Left lung (tissue), 10 donors: ENCODE measurements around the gene ACTG1. TPM values are rescaled to one million over a fixed set of nuclear protein-coding genes. Genes with fewer than 3 reads are reported as not detected.
"Not testable (repeated sequence)": the region's sequence is repeated elsewhere in the genome, so short reads cannot be mapped to it uniquely, and the experiment has no call there.

Experiments used
- ATAC-seq: fragments of 200-7000 bp; cut with Tn5 transposase; one replicate; pipeline ENCODE4 v1.9.1; 2020; ENCODE audit warnings: moderate library complexity
- DNase-seq, 4 donors: peaks; one replicate each; pipeline ENCODE4 v3.0.0-alpha.2; 2013 to 2020
- H3K27ac ChIP-seq, 2 donors: fragments of 200-600 bp; sonication (generic) in 1 of 2; one replicate each; pipeline versions ENCODE4 v1.5.0 to v1.8.0; 2020 to 2021
- H3K27me3 ChIP-seq, 2 donors: fragments of 200-600 bp; sonication (generic) in 1 of 2; one replicate each; pipeline versions ENCODE4 v1.5.0 to v1.8.0; 2020 to 2021
- H3K36me3 ChIP-seq, 2 donors: fragments of 200-600 bp; sonication (generic) in 1 of 2; one replicate each; pipeline versions ENCODE4 v1.5.0 to v1.8.0; 2020 to 2021
- H3K4me1 ChIP-seq, 2 donors: fragments of 200-600 bp; one replicate each; pipeline ENCODE4 v1.8.0; 2021
- H3K4me3 ChIP-seq, 2 donors: fragments of 200-600 bp; sonication (generic) in 1 of 2; one replicate each; pipeline versions ENCODE4 v1.5.0 to v1.8.0; 2020 to 2021; ENCODE audit warnings: mild to moderate bottlenecking in 1 of 2
- H3K9me3 ChIP-seq, 2 donors: fragments of 200-600 bp; sonication (generic) in 1 of 2; one replicate each; pipeline versions ENCODE4 v1.5.0 to v1.8.0; 2020 to 2021
- CTCF ChIP-seq, 2 donors: fragments of 200-600 bp; sonication (generic) in 1 of 2; IDR thresholded peaks; one replicate each; pipeline versions ENCODE4 v1.5.0 to v1.8.0; 2021; ENCODE audit warnings: antibody characterized with exemption in 2 of 2
- intact Hi-C, 2 donors: fragments of 100-400 bp; cut with DNase I; formaldehyde crosslinking; loops; one replicate each; pipeline versions ENCODE4 v1.11.2 to v1.14.2; 2022
- polyA plus RNA-seq, 6 donors: library from polyadenylated mRNA; unstranded; fragments of 120-200 nt; gene quantifications; one replicate each; pipeline ENCODE4 v1.2.1, GENCODE V29; 2013; ENCODE audit not compliant: insufficient read length in 6 of 6
- total RNA-seq, 2 donors: library from RNA; stranded (reverse); fragmentation: NEBNext Ultra II Directional; extraction: Animal tissue kit (Norgen Biotek cat#: 25700); gene quantifications; one replicate each; pipeline ENCODE4 v1.2.1, GENCODE V29; 2021
- donor health status: DM: no; HTN: yes; CAD: no.
- donor health status: DM: no; HTN: no; CAD: no.

Gene ACTG1
- total and polyA plus RNA-seq, 8 donors, result 2,385 to 3,414 (median 2,872) TPM

- Histone ChIP-seq H3K27me3 (peaks cover 3 to 69% of the 10 kb centered on the region in 2 donors), H3K4me1 (peaks cover 6 to 19% of the 10 kb centered on the region in 2 donors), H3K36me3 (peaks cover 0 to 8% of the 10 kb centered on the region in 2 donors), H3K27ac (no peak overlapping the region), H3K4me3 (no peak overlapping the region), H3K9me3 (no peaks in the 10 kb centered on the region)
- DNase-seq (peak in 1 of 4 donors; percentile 53), ATAC-seq (no peak)
- intact Hi-C loops, result no loop called here
- TF ChIP-seq CTCF (IDR thresholded peaks at IDR 0.05), result no peak
Observed at GRCh38 chr17:81533339-81534141, 20.9 kb upstream of the ACTG1 start.

GRCh38 chr17:81532490-81533287, 20.1 kb upstream of the ACTG1 start:
- no peak for ATAC-seq

GRCh38 chr17:81531998-81532404, 19.4 kb upstream of the ACTG1 start:
- H3K27ac ChIP-seq, H3K4me1 ChIP-seq, H3K9me3 ChIP-seq, H3K4me3 ChIP-seq, H3K36me3 ChIP-seq, DNase-seq, intact Hi-C loops, ATAC-seq: not testable (repeated sequence)
- H3K27me3 ChIP-seq, result peaks cover 5 to 69% of the 10 kb centered on the region in 2 donors

More at GRCh38 chr17:81532490-81533287, 20.1 kb upstream of the ACTG1 start:
- Histone ChIP-seq H3K4me3 (no peak overlapping the region), H3K36me3 (no peaks in the 10 kb centered on the region), H3K9me3 (no peaks in the 10 kb centered on the region), H3K27me3 (peaks cover 5 to 69% of the 10 kb centered on the region in 2 donors), H3K27ac (no peak overlapping the region), H3K4me1 (peaks cover 7 to 17% of the 10 kb centered on the region in 2 donors)
- no peak for TF ChIP-seq CTCF (IDR thresholded peaks at IDR 0.05)
- intact Hi-C loops, result no loop called here
- DNase-seq, result peak in 1 of 4 donors; percentile 52

- H3K36me3 ChIP-seq, ATAC-seq, intact Hi-C loops, H3K4me3 ChIP-seq, H3K4me1 ChIP-seq, H3K27ac ChIP-seq, H3K9me3 ChIP-seq: not testable (repeated sequence)
- H3K27me3 ChIP-seq, result peaks cover 5 to 69% of the 10 kb centered on the region in 2 donors
- DNase-seq, result peak in 1 of 4 donors; percentile 43
Observed at GRCh38 chr17:81531013-81531412, 18.4 kb upstream of the ACTG1 start.

GRCh38 chr17:81529437-81529803, 16.8 kb upstream of the ACTG1 start:
- H3K4me3 ChIP-seq, result no peak overlapping the region
- peaks cover 0 to 6% of the 10 kb centered on the region in 2 donors for H3K4me1 ChIP-seq
- no peaks in the 10 kb centered on the region for H3K36me3 ChIP-seq
- no peak for ATAC-seq
- peak in 1 of 4 donors; percentile 48 for DNase-seq
- no peaks in the 10 kb centered on the region for H3K9me3 ChIP-seq
- no peak overlapping the region for H3K27ac ChIP-seq
- H3K27me3 ChIP-seq, result peaks cover 5 to 69% of the 10 kb centered on the region in 2 donors
- no peak for TF ChIP-seq CTCF (IDR thresholded peaks at IDR 0.05)
- intact Hi-C loops, result no loop called here
